ENCODE measurements around the gene MLLT10.

The MLLT10 gene

DNA sequence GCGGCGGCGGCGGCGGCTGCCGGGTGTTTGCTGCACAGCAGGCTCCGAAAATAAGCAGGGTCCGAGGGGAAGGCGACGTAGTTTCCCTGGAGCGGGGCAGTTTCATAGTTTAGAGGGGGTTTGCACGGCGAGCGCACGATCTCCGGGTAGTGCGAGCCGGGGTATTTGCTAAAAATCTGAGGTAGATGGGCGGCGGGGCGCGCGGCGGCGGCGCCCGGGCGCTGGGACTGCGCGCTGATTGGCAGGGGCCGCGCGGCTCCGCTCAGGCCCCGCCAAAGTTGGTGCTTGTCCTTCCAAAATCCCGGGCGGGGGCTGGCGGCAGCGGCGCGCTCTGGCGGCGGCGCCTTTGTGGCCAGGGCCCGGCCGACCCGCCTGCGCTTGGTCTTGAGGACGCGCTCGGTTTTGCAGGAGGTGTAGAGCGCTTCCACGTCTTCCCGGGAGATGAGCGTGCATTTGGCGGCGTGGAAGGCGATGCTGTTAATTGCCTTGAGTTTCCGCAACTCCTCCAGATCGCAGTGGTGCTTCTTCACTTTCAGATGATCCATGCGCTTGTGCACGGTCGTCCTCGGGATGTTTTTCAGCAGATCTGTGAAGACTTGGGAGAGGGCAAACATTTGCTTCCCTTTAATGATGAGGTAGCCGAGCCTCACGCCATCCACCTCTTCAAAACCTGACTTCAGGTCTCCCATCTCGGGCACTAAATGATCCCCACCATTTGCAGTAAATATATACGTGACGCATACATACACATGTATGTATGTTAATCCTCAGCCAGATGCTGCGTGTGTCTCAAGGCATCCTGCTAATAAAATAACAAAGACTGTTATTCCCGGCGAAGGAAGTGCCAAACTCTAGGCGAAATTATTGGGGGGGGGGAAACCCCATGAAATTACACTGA is 16.6 kb upstream of the MLLT10 start:
- no peak for DNase-seq (ENCODE audit: low read depth)

DNA sequence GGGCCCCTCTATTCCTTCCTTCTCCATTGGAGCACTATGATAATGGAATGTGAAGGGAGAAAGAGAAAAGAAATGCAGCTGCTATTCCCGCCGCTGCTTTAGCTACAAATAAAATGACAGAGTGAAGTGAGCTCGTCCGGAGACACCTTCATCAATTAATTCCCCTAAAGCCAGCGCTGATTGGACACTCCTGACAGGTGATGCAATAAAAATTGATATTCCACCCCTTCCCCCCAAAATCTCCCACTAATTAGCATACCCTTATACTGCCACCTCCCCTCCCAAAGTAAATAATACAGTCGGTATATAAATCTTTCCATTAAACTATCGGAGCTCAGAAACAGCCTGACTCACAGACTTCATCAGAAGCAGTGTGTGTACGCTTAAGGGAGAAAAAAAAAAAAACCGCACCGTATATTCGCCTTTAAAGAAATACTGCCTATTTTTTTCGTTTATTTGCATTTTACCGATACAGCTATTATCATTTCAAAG is 15.8 kb upstream of the MLLT10 start:
- no peak for DNase-seq (ENCODE audit: low read depth)

DNA sequence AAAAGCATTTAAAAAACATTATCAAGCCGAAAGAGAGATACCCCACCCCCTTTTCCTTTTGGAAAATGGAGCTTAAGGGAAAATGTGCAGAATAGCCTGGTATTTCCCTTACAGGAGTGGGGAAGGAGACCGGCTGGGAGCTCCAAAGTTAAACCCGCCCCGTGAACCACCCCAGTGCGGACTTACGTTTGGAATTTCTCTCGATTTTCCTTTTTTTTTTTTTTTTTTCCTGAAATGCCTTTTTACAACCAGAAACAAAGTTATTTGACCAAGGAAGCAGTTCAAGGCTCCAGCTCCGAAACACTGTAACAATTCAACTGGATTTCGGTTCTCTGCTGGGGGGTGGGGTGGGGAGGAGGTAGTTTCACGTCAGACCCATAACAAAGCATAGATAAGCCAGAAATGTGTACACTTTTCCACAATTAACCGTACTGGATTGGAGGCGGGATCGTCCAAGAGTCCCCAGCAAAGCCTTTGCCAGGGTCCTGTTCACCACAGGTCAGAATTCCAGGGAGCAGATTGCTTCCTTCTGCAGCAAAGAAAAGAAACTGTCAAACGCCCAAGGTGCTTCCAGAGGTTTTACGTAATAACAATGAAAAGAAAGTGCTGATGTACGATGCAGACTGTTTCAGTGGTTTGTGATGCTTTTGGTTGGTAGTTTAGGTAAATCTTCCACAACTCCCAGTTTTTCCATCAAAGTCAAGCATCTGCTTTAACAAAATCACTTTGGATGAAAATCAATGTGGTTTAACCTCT is 15.2 kb upstream of the MLLT10 start:
- no peak for DNase-seq (ENCODE audit: low read depth)

DNA sequence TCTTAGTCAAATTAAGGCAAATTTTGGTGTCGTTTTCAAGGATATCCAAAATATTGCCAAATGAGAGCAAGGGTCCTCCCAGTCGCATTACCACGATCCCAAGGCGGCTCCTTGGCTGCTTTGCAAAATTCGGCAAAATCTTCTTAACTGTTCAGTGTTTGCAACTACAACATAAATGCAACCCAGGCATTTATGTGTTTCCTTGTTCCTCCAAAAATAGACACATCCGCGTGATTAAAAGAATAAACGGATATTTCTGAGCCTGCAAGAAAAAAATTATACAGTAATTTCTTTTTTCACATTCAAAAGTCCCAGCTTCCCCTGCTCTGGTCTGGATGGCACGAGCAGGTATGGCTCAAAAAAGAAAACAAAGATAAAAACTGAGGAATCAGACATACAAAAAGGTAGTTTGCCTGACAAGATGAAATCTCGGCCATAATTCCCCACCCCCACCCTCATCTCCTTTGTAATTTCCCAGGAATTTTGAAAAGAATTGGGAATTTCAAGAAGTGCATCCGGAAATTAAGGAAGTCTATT is 14.6 kb upstream of the MLLT10 start:
- no peak for DNase-seq (ENCODE audit: low read depth)

DNA sequence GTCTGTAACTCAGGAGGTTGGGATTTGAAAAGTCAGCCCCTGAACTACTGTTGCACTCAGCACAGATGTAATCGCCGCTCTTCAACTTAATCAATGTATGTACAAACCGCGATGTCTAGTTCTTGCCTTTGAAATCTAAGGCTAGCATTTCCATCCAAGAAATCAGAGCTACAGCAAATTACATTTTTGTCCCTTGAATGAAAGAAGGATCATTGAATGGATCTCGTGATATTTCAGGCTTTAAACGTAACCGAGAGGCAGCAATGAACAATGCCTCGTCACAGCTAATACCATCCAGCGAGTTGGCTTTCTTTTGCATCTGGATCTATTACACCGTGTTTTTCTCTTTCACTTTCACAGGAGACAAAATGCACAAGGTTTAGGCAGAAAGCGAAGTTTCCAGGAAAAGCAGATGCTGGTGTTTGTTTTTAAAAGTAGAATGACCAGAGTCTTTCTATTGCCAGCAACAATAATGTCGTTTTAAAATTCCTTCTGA is 14.0 kb upstream of the MLLT10 start:
- DNase-seq (ENCODE audit: low read depth), result no peak

DNA sequence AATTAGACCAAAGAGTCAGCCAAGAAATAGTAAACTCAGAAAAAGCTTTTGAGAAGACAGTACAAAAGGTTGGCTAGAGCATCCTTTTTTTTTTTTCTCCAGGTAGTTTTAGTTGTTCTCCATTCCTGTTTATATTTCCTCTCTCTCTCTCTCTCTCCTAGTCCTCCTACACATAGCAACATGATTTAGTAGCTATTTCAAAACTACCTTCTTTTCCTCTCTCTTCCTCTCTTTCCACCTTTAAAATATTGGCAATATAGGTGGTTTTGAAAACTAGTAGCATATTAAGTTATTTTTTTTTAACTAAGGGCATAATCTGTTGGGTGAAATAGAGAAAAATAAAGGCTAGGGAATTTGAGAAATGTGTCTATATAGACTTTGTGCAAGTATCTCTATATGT is 13.5 kb upstream of the MLLT10 start:
- DNase-seq (ENCODE audit: low read depth), result no peak

DNA sequence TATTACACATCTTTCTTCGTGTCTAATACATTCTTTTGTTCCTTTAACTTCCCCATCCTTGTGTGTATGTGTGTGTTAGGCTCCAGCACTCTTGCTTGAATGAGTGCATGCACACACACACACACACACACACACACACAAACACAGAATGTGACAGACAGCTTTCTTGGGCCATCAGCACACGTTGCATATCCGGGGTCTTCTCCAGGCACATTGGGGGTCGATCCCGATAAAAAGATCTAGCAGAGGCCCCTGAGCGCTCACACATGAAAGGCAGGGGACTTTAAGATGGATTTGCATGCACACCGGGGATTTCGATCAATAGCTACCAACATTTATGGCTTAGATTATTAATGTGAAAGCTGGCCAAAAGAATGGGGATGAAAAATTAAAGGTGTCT is 13.1 kb upstream of the MLLT10 start:
- DNase-seq (ENCODE audit: low read depth), result no peak

DNA sequence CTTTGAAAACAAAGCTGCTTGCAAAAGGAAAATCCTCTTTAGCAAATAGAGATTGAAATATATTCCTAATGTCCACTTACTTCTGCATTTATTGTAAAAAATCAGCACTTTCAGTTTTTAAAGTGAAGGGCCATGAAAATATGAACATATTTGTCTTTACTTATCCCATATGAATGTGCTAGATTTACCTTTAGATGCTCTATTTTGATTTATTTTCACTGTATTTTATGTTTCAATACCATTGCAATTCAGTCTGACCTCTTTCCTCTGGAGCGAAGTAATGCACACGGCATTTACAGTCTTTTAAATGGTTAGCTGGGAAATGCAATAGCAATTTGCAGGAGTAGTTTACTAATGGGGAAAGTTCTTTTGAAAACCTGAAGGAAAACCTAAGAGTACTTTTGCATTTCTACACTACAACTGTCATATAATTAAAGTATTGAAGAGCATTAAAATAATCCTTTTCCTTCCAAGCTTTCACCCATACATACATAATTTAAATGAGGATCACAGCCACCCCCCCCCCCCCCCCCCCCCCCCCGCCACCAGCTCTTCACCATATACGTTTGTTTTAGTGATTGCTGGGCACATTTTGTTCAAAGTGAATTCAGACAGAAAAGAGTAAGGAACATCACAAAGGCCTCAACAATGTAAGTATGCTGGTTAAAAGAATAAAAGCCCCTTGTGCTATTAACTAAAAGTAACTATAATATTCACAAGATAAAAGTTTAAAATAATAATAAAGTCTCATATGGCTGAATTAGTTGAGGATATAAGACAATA is 12.1 kb upstream of the MLLT10 start:
- DNase-seq (ENCODE audit: low read depth), result no peak

DNA sequence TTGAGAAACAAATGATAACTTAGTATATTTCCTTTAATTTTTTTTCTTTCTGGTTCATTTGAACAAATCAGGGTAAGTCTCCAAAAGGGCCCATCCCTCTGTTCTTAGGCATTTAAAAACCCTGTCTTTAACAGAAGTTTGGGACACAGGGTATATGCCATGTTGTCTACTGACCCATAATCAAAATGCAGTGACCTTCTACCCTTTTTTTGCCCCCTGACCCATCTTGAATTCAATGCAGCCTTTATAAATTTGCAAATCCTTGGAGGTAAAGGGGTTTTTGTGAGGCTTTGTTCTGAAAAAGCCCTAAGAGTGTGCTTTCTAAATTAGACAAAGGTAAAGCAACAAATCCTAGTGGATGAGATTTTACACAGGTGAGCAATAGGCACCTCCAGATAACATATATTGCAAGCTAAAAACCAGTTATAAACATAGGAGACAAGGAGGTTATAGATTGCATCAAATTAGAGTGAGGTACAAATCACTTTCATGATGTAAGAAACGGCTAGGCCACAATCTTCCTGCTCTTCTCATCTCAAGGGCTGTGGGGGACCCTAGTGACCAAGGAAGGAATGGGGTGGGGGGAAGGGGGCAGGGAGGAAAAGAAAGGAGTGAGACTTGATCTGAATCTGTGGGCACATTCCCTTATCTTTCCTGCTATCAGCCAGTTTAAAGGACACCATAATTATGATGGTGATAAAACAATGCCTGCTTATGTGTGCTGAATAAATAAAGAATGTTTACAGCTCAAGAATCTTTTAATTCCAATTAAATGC is 11.2 kb upstream of the MLLT10 start:
- DNase-seq (ENCODE audit: low read depth), result no peak

DNA sequence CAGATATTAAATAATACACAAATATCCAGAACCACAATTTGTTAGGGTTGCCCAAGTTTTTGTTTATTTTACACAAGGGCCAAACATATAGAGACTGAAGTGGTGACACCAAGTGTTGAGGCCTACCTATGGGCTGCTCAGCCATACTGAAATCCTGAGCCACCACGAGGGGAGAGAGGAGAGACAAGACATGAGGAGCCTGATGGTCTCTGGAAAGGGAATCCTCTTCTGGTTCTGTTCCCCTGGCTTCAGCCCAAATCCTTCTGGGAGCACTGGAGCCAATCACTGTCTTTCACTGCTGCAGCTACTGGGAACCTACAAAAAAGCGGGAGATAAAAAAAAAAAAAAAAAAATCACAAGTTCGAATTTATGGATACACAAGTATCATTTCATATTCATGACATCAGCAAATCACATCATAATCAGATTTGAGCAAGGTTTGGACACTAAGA is 10.4 kb upstream of the MLLT10 start:
- DNase-seq (ENCODE audit: low read depth), result no peak

DNA sequence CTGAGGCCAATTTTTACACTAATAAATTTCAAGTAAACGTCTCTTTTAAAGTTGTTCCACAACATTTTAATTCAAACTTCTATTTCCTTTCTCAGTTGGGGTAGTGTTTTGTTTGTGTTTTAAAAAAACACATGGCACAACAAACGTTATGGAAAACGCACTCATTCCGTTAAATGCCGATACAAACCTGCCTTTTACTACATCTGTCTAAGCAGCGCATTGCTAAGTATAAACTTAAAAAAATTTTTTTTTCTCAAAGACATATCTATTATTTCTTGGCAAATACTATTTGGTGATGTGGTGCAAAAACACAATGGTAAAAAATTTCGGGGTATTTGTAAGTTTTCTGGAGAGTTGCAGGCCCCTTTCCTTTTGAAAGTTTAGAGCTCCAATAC is 9.9 kb upstream of the MLLT10 start:
- no peak for DNase-seq (ENCODE audit: low read depth)

DNA sequence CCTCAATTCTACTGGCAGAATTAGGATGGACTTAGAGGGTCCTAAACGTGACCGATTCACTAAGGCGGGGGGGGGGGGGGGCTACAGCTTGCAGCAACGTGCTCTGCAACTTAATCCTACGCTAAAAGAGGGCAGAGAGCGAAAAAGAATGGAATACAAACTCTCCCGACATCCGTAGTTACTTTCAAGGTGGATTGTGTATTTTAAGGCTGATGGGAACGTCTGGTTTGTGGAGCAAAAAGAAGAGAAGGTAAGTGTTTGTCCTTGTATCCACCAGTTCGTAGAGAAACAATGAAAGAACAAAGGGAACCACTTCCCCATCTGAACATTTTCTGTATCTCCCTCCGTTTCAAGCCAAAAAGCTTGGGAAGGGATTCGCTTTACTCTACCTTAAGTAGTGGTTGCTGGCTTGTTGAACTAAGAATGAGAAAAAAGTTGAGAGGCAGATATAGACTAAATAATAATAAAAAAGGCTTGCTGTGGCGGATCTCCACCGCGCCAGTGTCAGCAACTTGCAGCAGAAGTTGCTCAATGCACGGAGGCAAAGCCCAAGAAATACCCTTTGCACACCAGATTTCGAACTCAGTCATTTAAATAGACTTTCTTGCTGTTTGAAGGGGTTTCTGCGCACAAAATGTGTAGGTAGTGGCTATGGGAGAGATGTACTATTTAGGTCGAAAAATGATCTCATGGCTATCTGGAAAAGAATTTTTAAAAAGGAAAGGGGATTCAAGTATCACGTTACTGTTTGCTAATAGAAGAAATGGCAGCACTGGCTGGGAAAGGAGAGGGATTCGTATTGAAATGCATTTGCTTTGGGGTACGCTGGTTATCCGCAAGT is 9.3 kb upstream of the MLLT10 start:
- no peak for DNase-seq (ENCODE audit: low read depth)

DNA sequence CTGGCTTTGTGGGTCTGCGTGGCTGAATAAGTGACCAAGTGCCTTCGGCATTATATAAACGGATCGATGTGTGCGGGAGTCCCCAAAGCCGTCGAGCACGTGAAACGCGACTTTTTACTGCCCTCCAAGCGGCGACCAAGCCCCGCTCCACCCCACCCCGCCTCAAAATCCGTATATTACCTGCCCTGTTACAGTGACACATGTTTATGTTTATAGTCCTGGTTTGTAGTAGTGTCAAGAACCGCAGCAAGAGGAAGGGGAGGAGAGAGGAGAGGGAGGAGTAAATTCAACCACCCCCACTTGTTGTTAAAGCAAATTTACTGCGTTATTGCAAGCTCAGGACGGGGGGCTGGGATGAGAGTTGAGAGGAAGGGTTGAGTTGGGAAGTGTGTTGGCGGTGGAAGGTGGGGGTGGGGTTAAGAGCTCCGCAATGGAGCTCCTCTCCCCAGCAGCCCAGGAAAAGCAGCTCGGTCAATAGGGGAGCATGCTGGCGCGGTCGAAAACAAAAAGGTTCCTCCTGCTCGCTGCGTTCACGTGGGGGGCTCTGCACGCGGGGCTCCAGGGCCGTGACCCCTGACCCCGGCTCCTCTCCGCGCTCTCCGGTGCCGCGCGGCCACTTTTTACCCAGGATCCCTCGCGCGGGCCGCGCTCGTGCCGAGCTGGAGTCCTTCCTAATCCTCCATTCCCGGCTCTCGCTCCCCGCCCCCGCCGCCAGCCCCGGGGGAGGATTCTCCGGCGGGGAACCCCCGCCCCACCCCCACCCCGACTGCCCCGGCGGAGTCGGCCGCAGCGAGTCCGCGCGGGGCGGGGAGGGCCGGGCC is 8.5 kb upstream of the MLLT10 start, which contains the start of gene SKIDA1:
SKIDA1 (minus strand) TSS at position 316 of the 821 bp plus-strand sequence. CDS start 7,860 bp downstream, outside the sequence.
- DNase-seq (ENCODE audit: low read depth), result peak; percentile 24

DNA sequence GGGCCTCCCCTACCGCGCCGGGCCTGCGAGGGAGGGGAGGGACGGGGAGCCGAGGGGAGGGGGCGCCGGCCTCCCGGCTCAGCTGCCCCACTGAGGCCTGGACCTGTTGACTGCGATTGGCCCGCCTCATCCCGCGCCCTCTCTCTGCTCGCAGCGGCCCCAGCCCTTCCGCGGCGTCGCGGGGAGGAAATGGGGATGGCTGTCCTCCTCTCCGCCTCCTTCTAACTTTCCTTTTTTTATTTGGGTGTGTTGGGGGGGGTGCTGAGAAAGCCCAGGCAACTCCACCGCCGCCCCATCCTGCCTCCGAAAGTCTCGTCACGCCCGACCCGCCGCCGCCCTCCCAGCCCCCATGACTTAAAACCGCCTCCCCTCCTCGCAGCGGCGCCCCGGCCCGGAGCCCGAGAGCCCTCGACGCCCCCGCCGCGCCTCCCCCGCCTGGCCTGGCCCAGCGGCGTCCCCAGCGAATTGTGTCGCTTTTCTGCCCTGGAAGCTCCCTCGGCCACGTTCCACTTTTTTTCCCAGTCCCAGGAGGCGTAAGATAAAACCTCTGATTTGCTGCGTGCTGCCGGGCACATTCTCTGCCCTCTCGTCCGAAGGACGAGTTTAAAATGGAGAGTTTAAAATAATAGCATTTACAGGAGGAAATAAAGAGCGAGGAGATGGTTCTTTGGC is 7.7 kb upstream of the MLLT10 start:
- DNase-seq (ENCODE audit: low read depth), result peak; percentile 14

DNA sequence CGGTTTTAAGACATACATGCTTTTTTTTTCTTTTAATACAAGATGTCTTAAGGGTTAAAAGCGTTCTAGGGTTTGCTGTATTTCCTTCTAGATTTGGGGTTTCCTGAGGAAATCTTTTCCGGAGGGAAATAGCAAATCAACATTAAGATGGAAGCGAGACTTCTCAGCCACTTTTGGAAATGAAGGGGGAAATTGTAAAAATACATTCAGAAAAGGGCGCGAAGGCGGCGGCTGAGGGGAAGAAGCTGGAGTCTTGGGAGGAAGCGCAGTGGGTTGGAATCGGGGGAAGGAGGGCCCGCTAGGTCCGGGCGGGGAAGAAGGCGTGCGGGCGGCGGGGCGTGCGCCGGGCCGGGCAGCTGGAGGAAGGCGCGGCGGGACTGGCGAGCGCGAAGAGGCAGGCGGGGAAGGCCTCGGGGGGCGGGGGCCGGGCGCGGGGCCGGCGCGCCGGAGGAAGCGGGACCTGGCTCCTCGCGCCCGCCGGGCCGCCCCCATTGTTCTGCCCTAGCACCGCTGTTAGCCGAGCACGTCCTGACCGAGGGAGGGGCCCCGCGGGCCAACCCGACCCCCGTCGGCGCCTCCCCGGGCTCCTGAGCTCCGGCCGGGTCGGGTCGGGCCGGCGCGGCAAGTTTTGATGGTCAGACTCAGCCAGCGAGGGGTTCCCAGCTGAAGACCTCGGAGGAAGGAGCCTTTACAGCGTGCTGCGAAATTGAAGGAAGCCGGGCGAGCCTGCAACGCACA is 7.0 kb upstream of the MLLT10 start:
- peak; percentile 26 for DNase-seq (ENCODE audit: low read depth)

DNA sequence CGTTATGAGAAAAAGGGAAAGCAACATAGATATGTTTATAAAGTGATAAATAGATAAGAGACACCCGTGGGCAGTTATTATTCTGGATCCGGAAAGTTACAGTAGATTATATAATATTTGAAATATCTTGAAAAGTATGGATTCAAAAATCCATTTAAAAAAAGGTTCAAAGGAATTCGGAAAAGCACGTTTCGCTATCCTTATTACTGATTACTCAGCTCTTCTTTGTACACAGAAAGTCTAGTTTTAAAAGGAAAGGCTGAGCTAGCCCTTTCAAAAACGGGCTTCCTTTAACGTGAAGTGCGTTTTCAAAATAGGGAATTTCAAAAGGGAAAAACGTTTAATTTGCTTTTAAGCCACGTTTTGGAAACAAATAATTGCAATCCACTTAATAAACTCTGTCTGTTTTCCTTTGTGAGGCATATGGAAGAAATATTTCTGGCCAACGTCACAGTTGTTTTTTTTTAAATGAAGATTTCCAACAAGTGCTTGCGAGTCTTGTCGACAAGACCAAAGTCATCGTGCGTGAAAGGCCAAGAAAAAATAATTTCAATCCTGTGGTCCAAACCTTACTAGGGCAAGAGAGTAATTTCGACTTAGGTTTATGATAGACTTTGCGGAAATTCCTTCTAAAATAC is 6.3 kb upstream of the MLLT10 start:
- DNase-seq (ENCODE audit: low read depth), result no peak

All from stimulated activated CD8-positive, alpha-beta memory T cell treated with anti-CD3 and anti-CD28 coated beads, Interleukin-15, amount 100 ng/mL, for 24 hours (primary cell).